HCEC 1CT (cell line): Measurements from ENCODE around the gene MPC1L.

ENCODE experiments used
- DNase-seq: peaks from one replicate; pipeline ENCODE4 v3.0.0-alpha.2; 2017

Gene MPC1L

DNA sequence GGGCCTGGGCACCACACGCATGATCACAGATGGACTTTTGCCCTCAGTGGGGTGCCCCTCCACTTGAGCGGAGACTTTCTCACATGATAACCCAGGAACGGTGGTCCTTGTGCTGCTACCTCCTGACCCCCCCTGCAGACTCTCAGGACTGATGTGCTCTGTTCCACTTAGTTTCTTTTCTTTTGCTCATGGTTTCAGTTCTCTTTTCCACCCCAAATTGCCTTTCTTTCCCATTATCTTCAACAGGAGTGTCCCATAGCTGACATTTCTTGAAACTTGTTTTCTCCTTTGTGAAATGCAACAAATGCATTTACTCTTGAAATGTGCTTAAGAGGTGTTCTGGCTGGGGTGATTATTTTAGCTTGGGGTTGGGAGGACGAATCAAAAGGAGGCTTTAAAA, 9.0 kb downstream of the MPC1L start:
- no peak for DNase-seq

DNA sequence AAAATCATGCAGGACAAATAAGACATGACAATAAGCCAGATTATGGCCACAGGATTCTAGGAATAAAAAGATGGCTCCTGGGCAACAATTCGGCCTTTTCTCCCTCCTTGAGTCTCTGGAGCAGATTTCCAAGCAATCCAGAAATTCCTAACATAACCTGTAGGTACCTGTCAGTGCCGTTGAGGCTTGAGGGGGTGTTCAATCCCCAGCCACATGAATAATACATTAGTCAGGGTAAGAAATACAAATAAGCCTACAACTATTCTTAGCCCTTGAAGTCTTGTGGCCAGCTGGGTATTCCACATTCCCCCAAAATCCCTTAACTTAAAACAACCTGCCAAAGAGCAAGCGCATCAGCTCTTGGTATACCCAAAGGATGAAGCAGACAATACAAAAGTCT, 14.5 kb downstream of the MPC1L start:
- DNase-seq = no peak

DNA sequence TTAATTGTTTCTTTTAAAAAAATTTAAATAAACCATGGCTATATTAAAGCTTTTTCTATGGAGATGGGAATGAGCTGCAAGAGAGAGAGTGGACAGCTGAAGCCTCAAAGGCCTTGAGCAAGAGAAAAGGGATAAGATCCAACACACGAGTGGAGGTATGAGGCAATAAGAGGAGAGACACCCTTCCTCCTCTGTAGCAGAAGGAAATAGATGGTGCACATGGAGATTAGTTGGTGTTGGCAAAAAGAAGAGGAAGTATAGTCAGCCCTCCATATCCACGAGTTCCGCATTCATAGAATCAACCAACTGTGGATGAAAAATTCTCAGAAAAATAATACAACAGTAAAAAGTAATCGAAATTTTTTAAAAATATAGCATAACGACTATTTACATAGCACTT, 20.9 kb downstream of the MPC1L start:
- DNase-seq = peak; percentile 9

DNA sequence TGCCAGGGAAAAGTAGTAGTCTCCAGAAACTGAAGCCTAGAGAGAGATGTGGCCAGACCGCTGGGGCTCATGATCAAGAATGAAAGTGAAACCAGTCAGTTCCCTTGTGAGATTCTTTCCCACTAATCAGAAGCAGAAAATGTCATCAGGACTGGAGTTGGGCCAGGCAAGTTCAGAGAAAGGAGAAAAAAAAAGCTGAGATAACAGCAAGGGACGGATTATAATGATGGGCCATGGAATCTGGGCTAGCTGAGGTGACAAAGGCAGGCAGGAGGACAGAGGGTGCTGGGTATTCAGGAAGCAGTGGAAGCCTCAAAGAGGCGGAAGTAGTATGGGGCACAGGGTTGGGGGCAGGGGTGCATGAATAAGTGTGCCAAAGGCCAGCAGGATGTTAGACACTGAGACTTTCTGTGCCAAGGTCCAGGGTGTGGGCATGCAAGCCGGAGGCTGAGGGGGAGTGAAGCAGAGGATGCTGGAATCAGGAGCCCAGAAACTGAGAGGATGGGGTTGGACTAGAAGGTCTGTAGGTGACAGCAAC, 21.7 kb downstream of the MPC1L start:
- peak; percentile 56 for DNase-seq

DNA sequence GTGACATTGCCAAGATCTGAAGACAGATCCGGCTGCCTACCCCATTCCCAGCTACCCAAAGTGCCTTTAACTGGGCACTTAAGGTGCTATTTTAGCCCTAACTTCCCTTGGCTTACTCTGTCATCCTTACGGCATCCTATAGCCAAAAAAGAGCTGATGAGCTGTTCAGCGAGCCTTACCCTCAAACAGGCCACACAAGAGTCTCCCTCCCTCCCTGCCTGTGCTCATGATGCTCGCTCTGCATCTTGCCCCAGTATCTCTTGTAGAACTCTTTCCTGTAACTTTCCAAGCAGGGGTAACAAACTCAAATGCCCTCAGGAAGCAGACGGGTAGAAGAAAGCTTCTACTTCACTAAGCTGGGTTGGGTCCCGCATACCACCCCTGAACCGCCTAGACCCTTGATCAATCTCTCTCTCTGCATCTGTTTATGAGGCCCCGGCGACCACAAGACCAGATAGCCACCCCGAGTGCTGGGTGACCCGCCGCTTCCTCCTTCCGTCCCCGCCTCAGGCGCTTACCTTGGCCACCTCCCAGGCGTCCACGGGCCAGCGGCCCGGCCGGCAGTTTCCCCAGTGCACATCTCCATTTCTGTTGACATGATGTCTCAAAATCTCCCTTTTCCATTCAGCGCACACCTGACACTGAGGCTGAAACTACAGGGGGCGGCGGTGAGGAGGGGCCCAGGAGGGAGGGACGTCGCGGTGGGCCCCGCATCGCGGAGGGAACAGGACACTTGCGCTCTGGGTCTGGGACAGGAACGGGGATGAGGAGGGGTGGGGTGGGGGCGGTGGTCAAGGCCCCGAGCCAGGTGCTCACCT, 23.5 kb downstream of the MPC1L start:
- peak; percentile 39 for DNase-seq

DNA sequence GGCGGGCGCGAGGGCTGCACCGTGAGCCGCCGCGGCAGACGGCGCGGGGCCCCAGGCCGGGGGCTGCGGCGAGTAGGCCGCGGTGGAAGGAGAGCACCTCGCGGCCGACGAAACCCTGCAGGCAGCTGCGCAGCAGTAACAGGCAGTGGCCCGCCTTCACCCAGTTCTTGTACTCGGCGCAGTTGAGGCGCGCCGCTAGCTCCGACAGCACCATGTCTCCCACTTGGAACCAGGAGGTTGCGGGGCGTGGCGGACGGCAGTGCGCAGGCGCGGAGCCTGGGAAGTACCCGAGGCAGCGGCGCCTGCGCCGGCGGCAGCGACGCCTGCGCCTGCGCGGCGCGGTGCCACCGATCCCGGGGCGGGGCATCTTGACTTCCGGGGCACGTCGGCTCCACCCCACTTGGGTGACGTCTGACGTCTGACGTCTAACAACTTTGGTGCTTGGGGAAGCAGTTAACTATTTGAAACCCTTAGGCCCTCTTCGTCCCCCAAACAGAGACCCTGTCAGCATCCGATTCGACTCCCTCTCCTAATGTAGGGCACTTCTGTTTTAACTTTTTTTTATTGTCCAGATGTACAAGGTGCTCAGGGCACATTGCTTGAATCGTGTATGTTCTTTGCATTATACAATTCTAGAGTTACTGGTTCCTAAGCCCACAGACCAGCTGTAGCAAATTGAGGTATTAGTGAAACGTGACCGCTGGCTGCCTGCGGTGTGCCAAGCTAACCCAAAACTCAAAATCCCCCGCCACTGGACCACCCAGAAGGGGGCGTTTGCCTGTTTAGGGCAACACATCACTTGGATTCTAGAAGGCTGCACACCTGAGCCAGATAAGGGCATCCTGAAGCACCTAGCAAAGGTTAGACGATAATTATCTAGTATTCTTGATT, 24.3 kb downstream of the MPC1L start, which contains the start of gene CXorf38:
Gene CXorf38, minus strand, starts transcription at position 255 of the 891 bp plus-strand sequence. Its CDS starts 41 bp downstream, at position 214.
- peak; percentile 73 for DNase-seq

DNA sequence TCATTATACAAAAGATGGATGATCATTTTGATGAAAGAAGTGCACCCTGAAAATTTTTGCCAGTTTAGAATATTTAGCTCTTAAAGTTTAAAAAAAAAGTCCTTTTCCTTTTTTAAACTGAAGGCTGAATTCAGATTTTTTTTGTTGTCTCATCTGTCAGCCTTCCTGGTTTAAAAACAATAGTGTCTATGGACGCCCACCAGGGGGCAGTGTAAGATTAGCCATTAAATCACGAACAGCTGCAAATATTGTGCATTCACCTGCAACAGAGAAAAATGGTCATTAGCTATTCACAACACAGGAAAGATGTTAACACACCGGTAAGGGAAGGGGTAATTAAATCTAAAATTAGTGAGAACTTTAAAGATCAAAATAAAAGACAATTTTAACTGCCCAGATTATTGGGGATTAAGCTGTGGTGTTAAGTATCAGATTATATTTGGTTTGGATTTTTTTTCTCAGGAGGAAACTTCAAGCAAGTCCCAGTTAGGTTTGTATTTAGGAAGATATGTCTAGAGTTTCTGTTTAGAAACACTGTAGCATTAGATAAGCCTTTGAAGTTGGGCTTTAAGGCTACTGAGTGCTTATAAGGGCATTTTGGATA, 28.5 kb downstream of the MPC1L start:
- DNase-seq = peak; percentile 16

DNA sequence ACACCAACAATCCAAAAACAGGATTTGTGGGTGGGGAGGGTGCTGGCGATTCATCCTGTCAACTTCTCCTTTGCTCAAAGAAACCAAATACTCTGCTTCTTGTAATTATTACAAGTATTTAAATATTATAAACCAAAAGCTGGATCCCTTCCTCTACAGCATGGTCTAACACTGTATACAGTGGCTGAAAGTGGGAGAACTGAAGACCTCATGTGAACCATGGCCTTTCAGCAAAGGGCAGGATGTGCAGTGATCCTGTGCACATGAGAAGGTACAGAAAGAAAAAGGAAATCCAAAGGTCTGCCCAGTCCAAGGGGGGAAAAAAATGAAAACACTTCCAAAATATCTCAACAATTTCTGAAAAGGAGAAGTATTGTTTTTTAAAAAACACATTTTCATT, 29.4 kb downstream of the MPC1L start:
- DNase-seq = no peak

DNA sequence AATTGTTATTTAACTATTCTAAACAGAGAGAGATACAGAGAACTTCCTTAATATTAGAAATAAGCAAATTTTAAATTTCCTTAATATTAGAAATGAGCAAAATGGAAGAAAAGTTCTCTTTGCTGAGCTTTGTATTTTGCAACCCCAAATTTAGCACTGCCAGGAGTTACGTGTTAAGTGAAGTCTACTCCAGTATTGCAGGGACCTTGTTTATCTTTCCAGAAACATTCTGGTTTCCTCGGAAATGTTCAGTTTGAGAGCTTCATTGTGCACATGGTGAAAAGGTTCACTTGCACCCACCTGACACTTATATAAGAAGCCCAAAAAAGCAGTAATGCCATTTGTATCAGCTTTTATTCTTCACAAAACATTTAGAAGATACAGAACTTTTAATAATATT, 30.3 kb downstream of the MPC1L start:
- DNase-seq = no peak

DNA sequence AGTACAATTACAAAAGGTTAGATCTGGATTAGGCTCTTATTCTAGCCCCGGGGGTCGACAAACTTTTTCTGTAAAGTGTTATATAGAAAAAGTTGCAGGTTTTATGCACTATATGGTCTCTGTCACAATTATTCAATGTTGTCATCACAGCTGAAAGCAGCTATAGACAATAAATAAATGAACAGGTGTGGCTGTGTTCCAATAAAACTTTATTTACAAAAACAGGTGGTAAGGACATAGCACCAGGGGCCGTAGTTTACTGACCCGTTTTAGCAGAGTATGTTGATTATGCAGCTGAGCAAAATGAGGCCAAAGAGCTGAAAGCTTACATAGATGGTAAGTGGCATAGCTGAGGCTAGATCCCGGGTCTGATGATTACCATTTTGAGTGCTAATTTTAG, 37.2 kb downstream of the MPC1L start:
- DNase-seq = no peak

DNA sequence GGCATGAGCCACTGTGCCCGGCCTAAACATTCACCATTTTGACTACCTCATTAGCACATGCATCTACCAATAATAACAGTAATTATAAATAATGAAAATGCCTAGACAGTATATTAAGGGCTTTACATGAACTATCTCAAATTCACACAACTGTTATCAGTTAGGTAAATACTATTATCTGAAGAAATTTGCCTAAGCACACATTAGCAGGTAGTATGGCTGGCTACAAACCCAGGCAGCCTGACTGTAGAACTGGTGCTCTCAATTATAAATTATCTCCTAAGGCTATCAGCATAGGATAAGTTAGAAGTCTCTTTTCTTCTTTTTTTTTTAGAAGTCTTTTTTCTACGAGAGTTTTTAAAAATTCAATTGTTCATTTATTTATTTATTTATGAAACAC, 38.3 kb downstream of the MPC1L start:
- DNase-seq = no peak

DNA sequence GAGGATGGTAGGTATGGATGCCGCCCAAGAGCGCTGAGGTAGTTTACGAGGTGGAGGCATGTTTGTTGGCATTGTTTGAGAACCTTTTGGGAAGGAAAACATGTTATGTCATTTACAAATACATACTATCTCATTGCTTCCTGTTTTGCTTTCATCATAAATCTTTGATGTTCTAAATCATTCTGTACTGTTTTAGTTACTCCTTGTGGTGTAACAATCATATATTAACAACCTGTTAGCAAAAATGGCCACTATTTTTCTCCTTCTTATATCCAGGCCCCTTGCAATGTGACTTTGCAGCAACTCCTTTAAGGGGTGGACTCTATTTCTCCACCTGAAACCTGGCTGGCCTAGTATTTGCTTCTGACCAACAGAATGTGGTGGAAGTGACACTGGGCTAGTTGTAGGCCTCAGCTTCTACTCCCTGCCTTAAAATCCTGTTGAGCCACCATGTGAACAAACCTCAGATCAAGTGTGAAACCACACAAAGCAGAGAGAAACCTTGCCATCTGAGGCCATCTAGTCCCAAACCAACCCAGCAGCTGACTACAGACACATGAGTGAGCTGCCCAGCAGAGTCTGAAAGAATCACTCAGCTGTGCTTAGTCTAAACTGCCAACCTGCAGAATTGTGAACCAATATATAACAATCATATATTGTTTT, 40.0 kb downstream of the MPC1L start:
- DNase-seq = no peak

DNA sequence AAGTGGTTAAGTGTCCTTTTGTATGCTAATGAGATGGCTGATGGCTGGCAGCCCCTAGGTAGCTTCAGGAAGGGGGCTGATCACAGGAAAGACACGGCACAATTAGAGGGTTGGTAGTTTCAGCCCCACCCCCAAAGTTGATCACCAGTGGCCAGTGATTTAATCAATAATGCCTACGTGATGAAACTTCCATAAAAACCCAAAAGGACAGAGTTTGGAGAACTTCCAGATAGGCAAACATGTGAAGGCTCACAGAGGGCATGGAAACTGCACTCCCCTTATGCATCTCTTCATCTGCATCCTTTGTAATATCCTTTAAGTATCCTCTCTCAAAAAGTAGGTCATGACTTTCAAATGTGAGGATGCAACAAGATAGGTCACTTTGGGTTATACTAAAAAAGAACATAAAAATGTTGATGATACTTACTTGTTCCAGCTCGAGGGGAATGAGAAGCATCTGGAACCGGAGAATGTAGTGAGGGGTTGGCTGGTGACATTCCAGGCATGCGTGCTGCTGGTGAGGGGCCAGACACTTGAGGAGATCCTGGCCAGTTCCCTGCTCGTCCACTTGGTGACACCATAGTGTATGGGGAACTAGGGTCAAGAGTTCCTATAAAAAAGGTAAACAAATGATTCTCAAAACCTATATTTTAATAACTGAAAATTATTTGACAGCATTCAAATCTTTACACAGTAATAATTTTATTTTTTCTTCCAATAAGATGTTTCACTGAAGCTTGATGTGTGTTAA, 40.8 kb downstream of the MPC1L start:
- DNase-seq = peak; percentile 5

DNA sequence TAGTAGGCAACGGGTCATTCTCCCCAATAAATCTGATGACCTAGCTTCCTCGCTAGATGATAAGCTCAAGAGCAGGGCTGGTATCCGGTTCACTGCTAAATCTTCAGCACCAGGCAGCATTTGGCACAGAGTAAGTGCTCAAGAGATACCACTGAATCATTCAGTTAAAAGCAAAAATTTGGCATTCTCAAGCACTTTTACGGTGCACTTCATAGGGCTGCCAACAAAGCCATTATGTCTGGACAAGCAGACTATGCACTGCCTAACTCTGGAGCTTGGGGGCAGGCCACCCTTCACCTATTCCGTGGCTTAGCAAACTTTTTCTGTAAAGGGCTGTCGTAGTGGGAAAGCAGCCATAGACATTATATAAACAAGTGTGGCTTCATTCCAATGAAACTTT, 47.9 kb downstream of the MPC1L start:
- no peak for DNase-seq
